Type B pancreatic cell (in vitro differentiated cells): ENCODE results near the gene ITGA3. TPM values are rescaled to one million over a fixed set of nuclear protein-coding genes. Genes with fewer than 3 reads are reported as not detected.

Experiments used
- DNase-seq: peaks from one replicate; pipeline ENCODE4 v3.0.0; 2021; ENCODE audit warnings: mixed read lengths; ENCODE audit not compliant: unreplicated experiment; ENCODE audit errors: extremely low spot score
- H3K27ac Mint-ChIP-seq: 2 replicates; pipeline ENCODE4 v1.8.0; 2021; ENCODE audit warnings: mild to moderate bottlenecking, mixed read lengths
- H3K27me3 Mint-ChIP-seq: 2 replicates; pipeline ENCODE4 v1.8.0; 2021; ENCODE audit warnings: mixed read lengths
- H3K36me3 Mint-ChIP-seq: 2 replicates; pipeline ENCODE4 v1.8.0; 2021; ENCODE audit warnings: mixed read lengths
- H3K4me1 Mint-ChIP-seq: one replicate; pipeline ENCODE4 v1.8.0; 2021; ENCODE audit warnings: mixed read lengths; ENCODE audit not compliant: unreplicated experiment
- H3K4me3 Mint-ChIP-seq: 2 replicates; pipeline ENCODE4 v1.8.0; 2021; ENCODE audit warnings: mild to moderate bottlenecking, mixed read lengths
- H3K9me3 Mint-ChIP-seq: 2 replicates; pipeline ENCODE4 v1.8.0; 2021; ENCODE audit warnings: mixed read lengths
- CTCF ChIP-seq: fragments of 200-600 bp; sonication (generic); conservative IDR thresholded peaks from 2 replicates; pipeline ENCODE4 v1.5.0; 2021; ENCODE audit warnings: antibody characterized with exemption, mild to moderate bottlenecking
- total RNA-seq: library from RNA; stranded (reverse); gene quantifications from 2 replicates; pipeline ENCODE4 v1.2.1, GENCODE V29; 2021; ENCODE audit warnings: low replicate concordance

Gene ITGA3
- total RNA-seq, 1 donor from 2014 or later: 20.3 TPM

- peaks cover 10% of the 10 kb centered on the region for H3K4me1 Mint-ChIP-seq
- H3K27ac Mint-ChIP-seq: no peak overlapping the region
- no peak for TF ChIP-seq CTCF
- peaks cover 4% of the 10 kb centered on the region for H3K27me3 Mint-ChIP-seq
- no peak for DNase-seq
- peaks cover 3% of the 10 kb centered on the region for H3K36me3 Mint-ChIP-seq
- H3K4me3 Mint-ChIP-seq: no peak overlapping the region
- H3K9me3 Mint-ChIP-seq: no peaks in the 10 kb centered on the region
Measured at GRCh38 chr17:50067996-50068395, 12.1 kb downstream of the ITGA3 start.

GRCh38 chr17:50070908-50071680 lies 15.2 kb downstream of the ITGA3 start:
- no peaks in the 10 kb centered on the region for H3K9me3 Mint-ChIP-seq
- no peak for TF ChIP-seq CTCF
- peaks cover 4% of the 10 kb centered on the region for H3K4me1 Mint-ChIP-seq
- H3K27ac Mint-ChIP-seq: no peak overlapping the region
- H3K4me3 Mint-ChIP-seq: no peak overlapping the region
- H3K27me3 Mint-ChIP-seq: peaks cover 3% of the 10 kb centered on the region
- H3K36me3 Mint-ChIP-seq: peaks cover 5% of the 10 kb centered on the region
- no peak for DNase-seq

GRCh38 chr17:50071692-50072091 lies 15.8 kb downstream of the ITGA3 start:
- H3K27me3 Mint-ChIP-seq: peaks cover 3% of the 10 kb centered on the region
- H3K4me3 Mint-ChIP-seq: no peak overlapping the region
- H3K27ac Mint-ChIP-seq: no peak overlapping the region
- no peak for DNase-seq
- peaks cover 4% of the 10 kb centered on the region for H3K4me1 Mint-ChIP-seq
- no peak for TF ChIP-seq CTCF
- no peaks in the 10 kb centered on the region for H3K9me3 Mint-ChIP-seq
- peaks cover 5% of the 10 kb centered on the region for H3K36me3 Mint-ChIP-seq

- Mint-ChIP-seq H3K27ac (no peak overlapping the region), H3K4me1 (peaks cover 4% of the 10 kb centered on the region), H3K9me3 (no peaks in the 10 kb centered on the region), H3K36me3 (peaks cover 5% of the 10 kb centered on the region), H3K4me3 (no peak overlapping the region), H3K27me3 (peaks cover 3% of the 10 kb centered on the region)
- no peak for TF ChIP-seq CTCF
- no peak for DNase-seq
Measured at GRCh38 chr17:50072130-50072529, 16.2 kb downstream of the ITGA3 start.

GRCh38 chr17:50072925-50073324 lies 17.0 kb downstream of the ITGA3 start:
- peaks cover 5% of the 10 kb centered on the region for H3K36me3 Mint-ChIP-seq
- DNase-seq: no peak

More at GRCh38 chr17:50072925-50073324, 17.0 kb downstream of the ITGA3 start:
- Mint-ChIP-seq H3K27me3 (peaks cover 3% of the 10 kb centered on the region), H3K9me3 (no peaks in the 10 kb centered on the region), H3K27ac (no peak overlapping the region), H3K4me3 (no peak overlapping the region), H3K4me1 (peaks cover 4% of the 10 kb centered on the region)
- TF ChIP-seq CTCF: no peak
